B cell (primary cell): ENCODE results near the gene RAD51B. TPM values are rescaled to one million over a fixed set of nuclear protein-coding genes. Genes with fewer than 3 reads are reported as not detected.

ENCODE experiments used
- ATAC-seq: fragments of 200-7000 bp; cut with Tn5 transposase; one replicate; pipeline ENCODE4 v1.10.0; 2021; ENCODE audit warnings: low read depth, mild to moderate bottlenecking, moderate number of reproducible peaks, moderate library complexity
- CTCF ChIA-PET: fragments of 350-600 bp; sonication (Branson Sonifier 250); formaldehyde crosslinking; loops from one replicate; lab custom pipeline; 2021; ENCODE audit warnings: antibody characterized with exemption, inconsistent platforms; lab: Charles Lee
- POLR2A ChIA-PET: fragments of 350-600 bp; sonication (Branson Sonifier 250); formaldehyde crosslinking; loops from one replicate; lab custom pipeline; 2021; ENCODE audit warnings: antibody characterized with exemption; lab: Charles Lee
- DNase-seq: peaks from one replicate; pipeline ENCODE4 v3.0.0; 2013
- H2AFZ ChIP-seq: 2 replicates; pipeline ENCODE4 v1.6.1; 2012; ENCODE audit warnings: mild to moderate bottlenecking, low read depth, low read length; ENCODE audit not compliant: insufficient read depth, poor library complexity, severe bottlenecking
- H3K27ac ChIP-seq, 2 donors: 1 replicate in 1 of 2; 2 replicates in 1 of 2; pipeline ENCODE4 v1.5.1; 2012 to 2013; ENCODE audit warnings: low read length in 2 of 2, mild to moderate bottlenecking in 2 of 2, moderate library complexity in 1 of 2
- H3K27me3 ChIP-seq, 4 experiments: fragments of 200-600 bp in 1 of 4; sonication (generic) in 1 of 4; replicated peaks in 1 of 4; 1 replicate in 2 of 4; 2 replicates in 2 of 4; pipeline versions ENCODE4 v1.6.1 to v1.7.0; 2013 to 2016; ENCODE audit warnings: low read length in 3 of 4, mild to moderate bottlenecking in 2 of 4, mixed read lengths in 1 of 4, moderate library complexity in 1 of 4; ENCODE audit not compliant: insufficient read depth in 4 of 4, control insufficient read depth in 3 of 4; ENCODE audit errors: control extremely low read depth in 1 of 4
- H3K36me3 ChIP-seq, 2 experiments: replicated peaks in 1 of 2; 1 replicate in 1 of 2; 2 replicates in 1 of 2; pipeline versions ENCODE4 v1.6.1 to v1.7.1; 2013; ENCODE audit warnings: low read length in 1 of 2; ENCODE audit not compliant: insufficient read depth in 2 of 2, control insufficient read depth in 1 of 2; ENCODE audit errors: control extremely low read depth in 1 of 2, extremely low read depth in 1 of 2
- H3K4me1 ChIP-seq, 2 donors: fragments of 200-600 bp in 1 of 2; sonication (generic) in 1 of 2; 1 replicate in 1 of 2; 2 replicates in 1 of 2; pipeline versions ENCODE4 v1.5.1 to v1.6.1; 2013 to 2017; ENCODE audit warnings: low read length in 2 of 2; ENCODE audit not compliant: control insufficient read depth in 2 of 2, insufficient read depth in 2 of 2
- H3K4me2 ChIP-seq: replicated peaks from 2 replicates; pipeline ENCODE3; 2012; ENCODE audit warnings: mild to moderate bottlenecking, low read depth, low read length; ENCODE audit not compliant: poor library complexity, severe bottlenecking
- H3K4me3 ChIP-seq, 5 experiments: fragments of 200-600 bp in 1 of 5; sonication (generic) in 1 of 5; 1 replicate in 3 of 5; 2 replicates in 2 of 5; pipeline versions ENCODE4 v1.5.1 to v1.7.0; 2011 to 2016; ENCODE audit warnings: low read length in 4 of 5, mild to moderate bottlenecking in 4 of 5, low read depth in 2 of 5, control low read depth in 1 of 5, moderate library complexity in 1 of 5; ENCODE audit not compliant: insufficient read depth in 1 of 5; ENCODE audit errors: control extremely low read depth in 1 of 5, extremely low read depth in 1 of 5
- H3K79me2 ChIP-seq: fragments of 200-600 bp; sonication (generic); one replicate; pipeline ENCODE4 v1.6.0; 2016; ENCODE audit warnings: low read length; ENCODE audit not compliant: control insufficient read depth, insufficient read depth
- H3K9ac ChIP-seq: fragments of 200-600 bp; sonication (generic); 2 replicates; pipeline ENCODE4 v1.6.1; 2017; ENCODE audit warnings: mild to moderate bottlenecking, low read length, moderate library complexity
- H3K9me3 ChIP-seq, 3 donors: one replicate each; pipeline versions ENCODE4 v1.6.1 to v1.7.1; 2013; ENCODE audit warnings: low read length in 2 of 3; ENCODE audit not compliant: control insufficient read depth in 2 of 3, insufficient read depth in 1 of 3; ENCODE audit errors: control extremely low read depth in 1 of 3
- H4K20me1 ChIP-seq: 2 replicates; pipeline ENCODE4 v1.6.0; 2012; ENCODE audit warnings: mild to moderate bottlenecking, low read length; ENCODE audit not compliant: insufficient read depth, control insufficient read depth, poor library complexity, severe bottlenecking
- H3K27ac Mint-ChIP-seq: one replicate; pipeline ENCODE4 v1.8.0; 2021; ENCODE audit warnings: mixed read lengths
- H3K27me3 Mint-ChIP-seq: one replicate; pipeline ENCODE4 v1.8.0; 2021; ENCODE audit warnings: mixed read lengths
- H3K4me1 Mint-ChIP-seq: one replicate; pipeline ENCODE4 v1.8.0; 2021; ENCODE audit warnings: mixed read lengths
- H3K4me3 Mint-ChIP-seq: one replicate; pipeline ENCODE4 v1.8.0; 2021; ENCODE audit warnings: mixed read lengths
- H3K9me3 Mint-ChIP-seq: one replicate; pipeline ENCODE4 v1.8.0; 2022; ENCODE audit warnings: mixed read lengths; ENCODE audit not compliant: insufficient read depth
- EZH2 ChIP-seq: IDR thresholded peaks from 2 replicates; pipeline ENCODE4 v1.6.1; 2012; ENCODE audit warnings: borderline replicate concordance, low read depth, mild to moderate bottlenecking, moderate library complexity, low read length; ENCODE audit not compliant: insufficient read depth, poor library complexity, severe bottlenecking
- WGBS: methylation state at CpG from one replicate; pipeline ENCODE4 v1.1.5; 2013; ENCODE audit warnings: missing lambda C conversion rate; ENCODE audit not compliant: insufficient coverage; 5-methylcytosine and 5-hydroxymethylcytosine counted together
- intact Hi-C: fragments of 100-400 bp; cut with micrococcal nuclease; formaldehyde crosslinking; loops from one replicate; pipeline ENCODE4 v1.10.0; 2022
- polyA plus RNA-seq: library from polyadenylated mRNA; depleted of rRNA; stranded (reverse); fragments of >200 nt; gene quantifications from 2 replicates; pipeline ENCODE4 v1.2.3, GENCODE V29; 2012
- total RNA-seq, 2 donors: library from RNA; stranded (reverse); fragments of 120-200 nt in 1 of 2; gene quantifications; 1 replicate in 1 of 2; 2 replicates in 1 of 2; pipeline versions ENCODE4 v1.2.3 to v1.2.4, GENCODE V29; 2013 to 2022
- TF ChIP-seq, protein P1 (sequence below): fragments of 200-600 bp; IDR thresholded peaks from one replicate; pipeline ENCODE4 v1.8.0; 2022; ENCODE audit warnings: antibody characterized with exemption, mild to moderate bottlenecking

RAD51B gene
- total and polyA plus RNA-seq, 2 donors (not counting 1 experiment from before 2014, with no cell fraction given): 6.5 to 60.6 TPM

DNA sequence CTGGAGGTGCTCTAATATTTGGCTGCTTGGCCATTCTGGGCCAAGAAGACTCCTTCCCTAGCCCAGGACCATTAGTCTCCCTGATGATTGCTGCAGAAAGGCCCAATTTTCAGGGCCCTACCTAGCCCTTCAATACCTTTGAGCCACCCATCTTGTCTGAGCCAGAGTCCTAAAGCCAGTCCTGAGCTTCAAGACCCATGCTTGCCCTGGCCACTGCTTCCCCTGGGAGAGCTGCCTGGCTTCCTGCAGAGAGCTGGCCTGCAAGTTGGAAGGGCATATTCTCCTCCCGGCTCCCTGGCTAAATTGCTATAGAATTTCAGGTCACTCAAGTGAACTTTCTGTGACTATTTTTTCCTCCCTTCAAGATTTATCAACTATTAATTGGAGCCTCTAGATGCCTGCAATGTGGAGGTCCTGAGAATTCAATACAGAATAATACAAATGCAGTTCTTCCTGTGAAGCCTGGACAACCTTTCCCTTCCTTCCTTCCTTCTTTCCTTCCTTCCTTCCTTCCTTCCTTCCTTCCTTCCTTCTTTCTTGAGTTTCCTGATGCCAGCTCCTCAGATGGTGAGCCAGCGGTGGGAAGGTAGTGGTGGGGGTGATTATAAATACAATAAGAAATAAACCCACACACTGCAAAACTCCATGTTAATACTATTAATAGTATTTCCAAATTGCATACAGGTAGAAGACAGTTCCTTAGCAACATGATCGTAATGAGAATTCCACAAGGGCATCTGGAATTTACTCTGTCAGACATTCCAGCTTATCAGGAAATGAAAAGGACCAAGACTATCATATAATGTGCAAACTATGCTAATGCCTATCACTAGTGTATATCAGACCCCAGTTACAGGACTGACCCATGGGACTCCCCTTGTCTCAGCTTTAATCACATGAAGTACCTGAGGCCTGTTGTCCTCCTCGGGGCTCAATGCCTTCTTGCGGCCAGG lies 865.2 kb downstream of the RAD51B start:
- Histone ChIP-seq H3K27ac (peak overlapping the region; percentile 94 to 98), H2AFZ (no peak overlapping the region), H3K36me3 (peaks cover 0 to 4% of the 10 kb centered on the region in 2 experiments), H3K4me2 (peak overlapping the region; percentile 79), H3K79me2 (peaks cover 38% of the 10 kb centered on the region), H4K20me1 (no peaks in the 10 kb centered on the region), H3K9me3 (no peaks in the 10 kb centered on the region), H3K27me3 (no peaks in the 10 kb centered on the region), H3K9ac (peak overlapping the region; percentile 60), H3K4me3 (peak overlapping the region in 3 of 5 experiments; percentile 18 to 45 (median 19)), H3K4me1 (peaks cover 68 to 79% of the 10 kb centered on the region in 2 donors)
- no peaks in the 10 kb centered on the region for H3K9me3 Mint-ChIP-seq
- intact Hi-C loops: loop anchor here (1.0 to 10.0 kb wide), 14 partner anchors 50 to 436 kb away; partner anchors contain the start of gene ZFP36L1
- DNase-seq: no peak
- no peak for ATAC-seq
- peak overlapping the region; percentile 99 for H3K27ac Mint-ChIP-seq
- TF ChIP-seq, protein P1, sequence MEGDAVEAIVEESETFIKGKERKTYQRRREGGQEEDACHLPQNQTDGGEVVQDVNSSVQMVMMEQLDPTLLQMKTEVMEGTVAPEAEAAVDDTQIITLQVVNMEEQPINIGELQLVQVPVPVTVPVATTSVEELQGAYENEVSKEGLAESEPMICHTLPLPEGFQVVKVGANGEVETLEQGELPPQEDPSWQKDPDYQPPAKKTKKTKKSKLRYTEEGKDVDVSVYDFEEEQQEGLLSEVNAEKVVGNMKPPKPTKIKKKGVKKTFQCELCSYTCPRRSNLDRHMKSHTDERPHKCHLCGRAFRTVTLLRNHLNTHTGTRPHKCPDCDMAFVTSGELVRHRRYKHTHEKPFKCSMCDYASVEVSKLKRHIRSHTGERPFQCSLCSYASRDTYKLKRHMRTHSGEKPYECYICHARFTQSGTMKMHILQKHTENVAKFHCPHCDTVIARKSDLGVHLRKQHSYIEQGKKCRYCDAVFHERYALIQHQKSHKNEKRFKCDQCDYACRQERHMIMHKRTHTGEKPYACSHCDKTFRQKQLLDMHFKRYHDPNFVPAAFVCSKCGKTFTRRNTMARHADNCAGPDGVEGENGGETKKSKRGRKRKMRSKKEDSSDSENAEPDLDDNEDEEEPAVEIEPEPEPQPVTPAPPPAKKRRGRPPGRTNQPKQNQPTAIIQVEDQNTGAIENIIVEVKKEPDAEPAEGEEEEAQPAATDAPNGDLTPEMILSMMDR: no peak
- TF ChIP-seq EZH2: no peak
- WGBS: 80% methylated on average over 2 of the region's 5 CpGs
- ChIA-PET CTCF (interaction anchor here (0.6 to 5.1 kb wide), 19 partner anchors 33 to 435 kb away, joined by 3 to 97 read pairs (median 4); partner anchors contain the start of gene ZFP36L1), POLR2A (interaction anchor here (0.5 to 4.3 kb wide), 18 partner anchors 8 to 409 kb away, joined by 3 to 44 read pairs (median 7); partner anchors contain the start of gene ZFP36L1)
- H3K27me3 Mint-ChIP-seq: no peaks in the 10 kb centered on the region
- H3K4me1 Mint-ChIP-seq: peaks cover 89% of the 10 kb centered on the region
- peak overlapping the region; percentile 82 for H3K4me3 Mint-ChIP-seq
